WTC11 (cell line): ENCODE data around the gene PRRG2. TPM values are rescaled to one million over a fixed set of nuclear protein-coding genes. Genes with fewer than 3 reads are reported as not detected.

Experiments used
- ATAC-seq: fragments of 200-7000 bp; cut with Tn5 transposase; 2 replicates; pipeline ENCODE4 v1.10.0; 2021; ENCODE audit warnings: mild to moderate bottlenecking, moderate library complexity
- CTCF ChIA-PET: fragments of 300-600 bp; sonication (Branson Sonifier 250); formaldehyde crosslinking; loops from one replicate; lab custom pipeline; 2021; ENCODE audit warnings: antibody characterized with exemption; lab: Charles Lee
- POLR2A ChIA-PET: fragments of 350-600 bp; sonication (Branson Sonifier 250); formaldehyde crosslinking; loops from one replicate; lab custom pipeline; 2021; ENCODE audit warnings: antibody characterized with exemption; lab: Charles Lee
- DNase-seq: peaks from one replicate; pipeline ENCODE4 v3.0.0; 2021; ENCODE audit warnings: low spot score
- H3K27ac Mint-ChIP-seq: 2 replicates; pipeline ENCODE4 v1.8.0; 2021; ENCODE audit warnings: mixed read lengths
- H3K27me3 Mint-ChIP-seq: 2 replicates; pipeline ENCODE4 v1.8.0; 2021; ENCODE audit warnings: low read depth, mild to moderate bottlenecking, moderate library complexity, mixed read lengths
- H3K36me3 Mint-ChIP-seq: 2 replicates; pipeline ENCODE4 v1.8.0; 2021; ENCODE audit warnings: mixed read lengths
- H3K4me1 Mint-ChIP-seq: 2 replicates; pipeline ENCODE4 v1.8.0; 2022; ENCODE audit warnings: mixed read lengths
- H3K4me3 Mint-ChIP-seq: 2 replicates; pipeline ENCODE4 v1.8.0; 2021; ENCODE audit warnings: mild to moderate bottlenecking, moderate library complexity, mixed read lengths
- H3K9me3 Mint-ChIP-seq: 2 replicates; pipeline ENCODE4 v1.8.0; 2021; ENCODE audit warnings: mixed read lengths
- ATF1 ChIP-seq: sonication (generic); formaldehyde crosslinking; IDR thresholded peaks from 2 replicates; pipeline ENCODE4 v1.8.1; 2023; ENCODE audit warnings: mild to moderate bottlenecking, moderate library complexity, missing genetic modification reagents
- EMX1 ChIP-seq: fragments of 250-450 bp; sonication (Bioruptor Pico); IDR thresholded peaks from 2 replicates; pipeline ENCODE4 v1.8.0; 2021; ENCODE audit warnings: mild to moderate bottlenecking
- ESRRA ChIP-seq: sonication (generic); formaldehyde crosslinking; IDR thresholded peaks from 2 replicates; pipeline ENCODE4 v1.8.1; 2022; ENCODE audit warnings: mild to moderate bottlenecking, missing genetic modification reagents, borderline replicate concordance
- JUN ChIP-seq: sonication (generic); formaldehyde crosslinking; IDR thresholded peaks from 2 replicates; pipeline ENCODE4 v1.8.0; 2023; ENCODE audit warnings: mild to moderate bottlenecking, missing genetic modification reagents
- NFE2L1 ChIP-seq: sonication (generic); formaldehyde crosslinking; IDR thresholded peaks from 2 replicates; pipeline ENCODE4 v1.8.1; 2023; ENCODE audit warnings: missing genetic modification reagents
- NFYB ChIP-seq: sonication (generic); formaldehyde crosslinking; conservative IDR thresholded peaks from 2 replicates; pipeline ENCODE4 v1.8.0; 2022; ENCODE audit warnings: low read depth, missing genetic modification reagents
- RORB ChIP-seq: fragments of 250-450 bp; sonication (Bioruptor Pico); IDR thresholded peaks from 2 replicates; pipeline ENCODE4 v1.9.0; 2021; ENCODE audit warnings: mild to moderate bottlenecking
- SP1 ChIP-seq: sonication (generic); formaldehyde crosslinking; conservative IDR thresholded peaks from 2 replicates; pipeline ENCODE4 v1.8.1; 2022; ENCODE audit warnings: missing genetic modification reagents
- ZNF121 ChIP-seq: sonication (generic); formaldehyde crosslinking; IDR thresholded peaks from 2 replicates; pipeline ENCODE4 v1.8.0; 2023; ENCODE audit warnings: missing genetic modification reagents
- ZNF138 ChIP-seq: sonication (generic); formaldehyde crosslinking; conservative IDR thresholded peaks from 2 replicates; pipeline ENCODE4 v1.8.1; 2022; ENCODE audit warnings: mild to moderate bottlenecking, moderate library complexity, missing genetic modification reagents
- ZNF263 ChIP-seq: sonication (generic); formaldehyde crosslinking; IDR thresholded peaks from 2 replicates; pipeline ENCODE4 v1.8.1; 2022; ENCODE audit warnings: low read depth, mild to moderate bottlenecking, moderate library complexity, missing genetic modification reagents
- ZNF396 ChIP-seq: fragments of 250-450 bp; sonication (Bioruptor Pico); IDR thresholded peaks from 2 replicates; pipeline ENCODE4 v1.8.0; 2021; ENCODE audit warnings: mild to moderate bottlenecking, moderate library complexity, borderline replicate concordance
- total RNA-seq: library from RNA; stranded (reverse); gene quantifications from 3 replicates; pipeline ENCODE4 v1.2.3, GENCODE V29; 2021
- TF ChIP-seq, protein P1 (sequence below): sonication (generic); formaldehyde crosslinking; IDR thresholded peaks from 2 replicates; pipeline ENCODE4 v1.8.1; 2022; ENCODE audit warnings: low read depth, missing genetic modification reagents, borderline replicate concordance
- TF ChIP-seq, protein P2 (sequence below): fragments of 250-450 bp; sonication (Bioruptor Pico); IDR thresholded peaks from 2 replicates; pipeline ENCODE4 v1.8.0; 2021; ENCODE audit warnings: mild to moderate bottlenecking
- TF ChIP-seq, protein P3 (sequence below): sonication (generic); formaldehyde crosslinking; IDR thresholded peaks from 2 replicates; pipeline ENCODE4 v1.8.0; 2022; ENCODE audit warnings: mild to moderate bottlenecking, missing genetic modification reagents
- TF ChIP-seq, protein P4 (sequence below): sonication (generic); formaldehyde crosslinking; IDR thresholded peaks from 2 replicates; pipeline ENCODE4 v1.8.1; 2023; ENCODE audit warnings: mild to moderate bottlenecking, missing genetic modification reagents
- TF ChIP-seq, protein P5 (sequence below): sonication (generic); formaldehyde crosslinking; IDR thresholded peaks from 2 replicates; pipeline ENCODE4 v1.8.1; 2023; ENCODE audit warnings: mild to moderate bottlenecking, moderate library complexity, missing genetic modification reagents
- TF ChIP-seq, protein P6 (sequence below): sonication (generic); formaldehyde crosslinking; IDR thresholded peaks from 2 replicates; pipeline ENCODE4 v1.8.1; 2022; ENCODE audit warnings: low read depth, mild to moderate bottlenecking, moderate library complexity, missing genetic modification reagents, borderline replicate concordance

Gene PRRG2
- total RNA-seq, 1 experiment from 2014 or later: 5.9 TPM

DNA sequence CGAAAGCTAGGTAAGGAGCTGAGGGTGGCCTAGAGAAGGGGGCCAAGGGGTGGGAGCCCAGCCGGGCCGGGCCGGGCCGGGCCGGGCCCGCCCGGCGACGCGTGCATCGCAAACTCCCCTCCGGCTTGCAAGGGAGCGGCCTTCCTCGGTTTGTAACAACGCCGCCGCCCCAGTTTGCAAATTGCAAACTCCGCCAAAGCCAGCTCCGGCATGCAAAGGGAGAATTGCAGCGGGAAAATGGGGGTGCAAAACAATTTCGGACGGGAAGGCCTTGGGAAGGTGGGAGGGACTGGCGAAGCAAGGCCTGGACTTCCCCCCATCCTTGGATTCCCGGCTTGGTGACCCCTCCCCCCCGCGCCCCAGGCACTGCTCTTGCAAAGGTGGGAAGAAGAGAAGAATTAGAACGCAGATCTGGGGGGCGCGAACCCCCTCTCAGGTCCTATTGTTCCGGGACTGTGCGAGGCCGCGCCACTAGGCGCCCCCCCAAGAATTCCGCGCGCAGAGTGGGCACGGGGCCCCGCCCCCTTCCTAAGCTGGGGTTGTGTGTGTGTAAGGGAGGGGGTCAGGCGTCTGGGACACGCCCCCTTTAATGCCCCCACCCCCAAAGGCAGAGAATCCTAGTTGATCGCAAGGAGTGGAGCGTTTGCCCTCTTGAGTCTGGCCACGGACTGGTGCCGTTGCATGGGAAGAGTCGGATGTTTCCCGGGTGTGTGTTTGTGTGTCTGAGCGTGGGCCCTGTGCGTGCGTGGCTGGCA lies 10.8 kb downstream of the PRRG2 start (continued):
- TF ChIP-seq, protein P1, sequence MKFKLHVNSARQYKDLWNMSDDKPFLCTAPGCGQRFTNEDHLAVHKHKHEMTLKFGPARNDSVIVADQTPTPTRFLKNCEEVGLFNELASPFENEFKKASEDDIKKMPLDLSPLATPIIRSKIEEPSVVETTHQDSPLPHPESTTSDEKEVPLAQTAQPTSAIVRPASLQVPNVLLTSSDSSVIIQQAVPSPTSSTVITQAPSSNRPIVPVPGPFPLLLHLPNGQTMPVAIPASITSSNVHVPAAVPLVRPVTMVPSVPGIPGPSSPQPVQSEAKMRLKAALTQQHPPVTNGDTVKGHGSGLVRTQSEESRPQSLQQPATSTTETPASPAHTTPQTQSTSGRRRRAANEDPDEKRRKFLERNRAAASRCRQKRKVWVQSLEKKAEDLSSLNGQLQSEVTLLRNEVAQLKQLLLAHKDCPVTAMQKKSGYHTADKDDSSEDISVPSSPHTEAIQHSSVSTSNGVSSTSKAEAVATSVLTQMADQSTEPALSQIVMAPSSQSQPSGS (CRISPR knock-in tag): no peak

DNA sequence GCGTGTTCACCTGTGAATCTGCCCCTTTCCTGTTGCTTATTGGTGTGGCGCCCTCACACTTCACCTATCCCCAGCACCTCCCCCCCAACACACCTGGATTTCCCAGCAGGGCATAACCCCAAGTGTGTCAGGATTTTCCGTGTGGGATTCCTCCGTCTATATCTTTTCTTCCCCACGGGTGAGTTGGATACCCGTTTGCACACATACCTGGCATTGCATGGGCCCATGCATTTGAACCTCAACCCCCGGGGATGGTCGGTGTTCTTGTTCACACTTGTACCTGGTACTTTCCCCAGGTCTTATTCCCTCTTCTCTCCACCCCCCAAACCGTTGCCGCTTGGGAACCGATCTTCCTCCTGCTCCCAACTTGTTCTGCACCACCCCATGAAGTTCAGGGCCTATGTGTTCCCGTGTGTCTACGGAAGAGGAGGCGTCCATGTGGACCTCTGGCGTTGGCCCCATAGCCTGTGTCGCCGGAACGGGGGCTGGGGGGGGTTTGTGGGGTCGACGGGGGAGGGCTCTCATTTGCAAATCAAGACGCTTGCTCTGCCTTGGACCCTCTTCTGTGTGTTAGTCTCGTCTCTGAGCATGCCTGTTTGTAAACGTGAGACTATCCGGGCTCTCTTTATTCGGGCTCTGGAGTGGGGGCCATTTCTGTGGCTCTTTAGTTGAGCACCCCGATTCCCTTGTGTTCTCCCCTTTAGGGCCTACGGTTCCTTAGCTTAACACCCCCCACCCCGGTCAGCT lies 11.5 kb downstream of the PRRG2 start:
- Mint-ChIP-seq H3K4me1 (peaks cover 11% of the 10 kb centered on the region), H3K4me3 (peak overlapping the region; percentile 95), H3K36me3 (peaks cover 13% of the 10 kb centered on the region), H3K27ac (peak overlapping the region; percentile 89), H3K9me3 (no peaks in the 10 kb centered on the region), H3K27me3 (no peaks in the 10 kb centered on the region)
- ChIA-PET CTCF (interaction anchor here (0.5 to 1.5 kb wide), 13 partner anchors 7 to 99 kb away, joined by 3 to 10 read pairs (median 4); partner anchors contain the start of genes CPT1C and PRMT1), POLR2A (interaction anchor here (0.6 to 1.3 kb wide), 9 partner anchors 12 to 1024 kb away, joined by 3 to 11 read pairs (median 6); partner anchors contain the start of genes ALDH16A1, CPT1C, PRMT1 and PRRG2)
- ATAC-seq: no peak
- peak; percentile 32 for DNase-seq
- TF ChIP-seq, protein P2, sequence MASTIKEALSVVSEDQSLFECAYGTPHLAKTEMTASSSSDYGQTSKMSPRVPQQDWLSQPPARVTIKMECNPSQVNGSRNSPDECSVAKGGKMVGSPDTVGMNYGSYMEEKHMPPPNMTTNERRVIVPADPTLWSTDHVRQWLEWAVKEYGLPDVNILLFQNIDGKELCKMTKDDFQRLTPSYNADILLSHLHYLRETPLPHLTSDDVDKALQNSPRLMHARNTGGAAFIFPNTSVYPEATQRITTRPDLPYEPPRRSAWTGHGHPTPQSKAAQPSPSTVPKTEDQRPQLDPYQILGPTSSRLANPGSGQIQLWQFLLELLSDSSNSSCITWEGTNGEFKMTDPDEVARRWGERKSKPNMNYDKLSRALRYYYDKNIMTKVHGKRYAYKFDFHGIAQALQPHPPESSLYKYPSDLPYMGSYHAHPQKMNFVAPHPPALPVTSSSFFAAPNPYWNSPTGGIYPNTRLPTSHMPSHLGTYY: no peak
- TF ChIP-seq SP1 (CRISPR knock-in tag) (0 out of 2 replicates have a peak, but pooled peaks have one; percentile 20), NFE2L1 (CRISPR knock-in tag) (peak; percentile 66; the same call in 1 of the 2 replicates), EMX1 (CRISPR knock-in tag) (no peak), ESRRA (no peak), ZNF138 (no peak), ATF1 (0 out of 2 replicates have a peak, but pooled peaks have one; percentile 41)
- TF ChIP-seq, protein P3, sequence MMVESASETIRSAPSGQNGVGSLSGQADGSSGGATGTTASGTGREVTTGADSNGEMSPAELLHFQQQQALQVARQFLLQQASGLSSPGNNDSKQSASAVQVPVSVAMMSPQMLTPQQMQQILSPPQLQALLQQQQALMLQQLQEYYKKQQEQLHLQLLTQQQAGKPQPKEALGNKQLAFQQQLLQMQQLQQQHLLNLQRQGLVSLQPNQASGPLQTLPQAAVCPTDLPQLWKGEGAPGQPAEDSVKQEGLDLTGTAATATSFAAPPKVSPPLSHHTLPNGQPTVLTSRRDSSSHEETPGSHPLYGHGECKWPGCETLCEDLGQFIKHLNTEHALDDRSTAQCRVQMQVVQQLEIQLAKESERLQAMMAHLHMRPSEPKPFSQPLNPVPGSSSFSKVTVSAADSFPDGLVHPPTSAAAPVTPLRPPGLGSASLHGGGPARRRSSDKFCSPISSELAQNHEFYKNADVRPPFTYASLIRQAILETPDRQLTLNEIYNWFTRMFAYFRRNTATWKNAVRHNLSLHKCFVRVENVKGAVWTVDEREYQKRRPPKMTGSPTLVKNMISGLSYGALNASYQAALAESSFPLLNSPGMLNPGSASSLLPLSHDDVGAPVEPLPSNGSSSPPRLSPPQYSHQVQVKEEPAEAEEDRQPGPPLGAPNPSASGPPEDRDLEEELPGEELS: 0 out of 2 replicates have a peak, but pooled peaks have one; percentile 15
- TF ChIP-seq, protein P4, sequence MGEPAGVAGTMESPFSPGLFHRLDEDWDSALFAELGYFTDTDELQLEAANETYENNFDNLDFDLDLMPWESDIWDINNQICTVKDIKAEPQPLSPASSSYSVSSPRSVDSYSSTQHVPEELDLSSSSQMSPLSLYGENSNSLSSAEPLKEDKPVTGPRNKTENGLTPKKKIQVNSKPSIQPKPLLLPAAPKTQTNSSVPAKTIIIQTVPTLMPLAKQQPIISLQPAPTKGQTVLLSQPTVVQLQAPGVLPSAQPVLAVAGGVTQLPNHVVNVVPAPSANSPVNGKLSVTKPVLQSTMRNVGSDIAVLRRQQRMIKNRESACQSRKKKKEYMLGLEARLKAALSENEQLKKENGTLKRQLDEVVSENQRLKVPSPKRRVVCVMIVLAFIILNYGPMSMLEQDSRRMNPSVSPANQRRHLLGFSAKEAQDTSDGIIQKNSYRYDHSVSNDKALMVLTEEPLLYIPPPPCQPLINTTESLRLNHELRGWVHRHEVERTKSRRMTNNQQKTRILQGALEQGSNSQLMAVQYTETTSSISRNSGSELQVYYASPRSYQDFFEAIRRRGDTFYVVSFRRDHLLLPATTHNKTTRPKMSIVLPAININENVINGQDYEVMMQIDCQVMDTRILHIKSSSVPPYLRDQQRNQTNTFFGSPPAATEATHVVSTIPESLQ (CRISPR knock-in tag): no peak

DNA sequence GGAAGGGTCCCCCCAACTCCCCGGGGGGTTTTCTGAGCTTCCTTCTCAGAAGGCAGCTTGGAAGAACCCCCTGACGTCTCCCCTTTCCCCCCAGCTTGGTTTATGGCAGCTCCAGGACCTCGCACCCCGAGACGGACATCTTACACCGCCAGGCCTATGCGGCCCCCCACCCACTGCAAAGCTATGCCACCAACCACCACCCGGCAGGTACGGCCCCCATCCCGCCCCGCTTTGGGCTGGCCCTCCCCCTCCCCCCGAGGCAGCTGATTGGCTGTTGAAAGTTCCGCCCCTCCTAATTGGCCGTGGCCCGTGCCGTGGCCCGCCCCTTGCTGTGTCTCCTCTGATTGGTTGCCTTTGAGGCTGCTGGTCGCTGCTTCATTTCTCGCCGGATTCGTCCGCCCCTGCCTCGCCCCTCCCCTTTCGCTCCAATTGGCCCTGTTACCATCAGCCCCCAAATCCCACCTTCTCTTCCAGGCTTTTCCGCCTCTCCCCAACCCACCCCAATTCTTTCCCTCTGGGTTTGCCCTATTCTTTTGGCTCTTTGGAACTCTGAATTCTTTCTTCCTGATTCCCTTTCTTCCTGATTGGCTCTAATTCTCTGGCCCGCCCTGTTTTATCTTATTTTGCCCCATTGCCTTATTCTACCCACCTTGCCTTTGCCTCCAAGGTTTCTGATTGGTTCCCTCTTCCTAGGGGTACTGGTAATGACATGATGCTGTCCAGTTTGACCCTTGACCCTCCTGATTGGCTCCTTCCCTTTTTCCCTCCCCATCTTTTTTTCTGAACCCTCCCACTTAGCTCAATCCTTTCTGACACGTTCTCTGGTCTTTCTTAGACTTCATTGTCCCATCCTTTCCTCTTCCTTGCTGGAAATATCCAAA lies 12.4 kb downstream of the PRRG2 start:
- Mint-ChIP-seq H3K4me3 (peak overlapping the region; percentile 95), H3K4me1 (peaks cover 11% of the 10 kb centered on the region), H3K9me3 (no peaks in the 10 kb centered on the region), H3K27me3 (no peaks in the 10 kb centered on the region), H3K27ac (peak overlapping the region; percentile 96), H3K36me3 (peaks cover 18% of the 10 kb centered on the region)
- ChIA-PET CTCF (interaction anchor here (0.5 to 1.5 kb wide), 14 partner anchors 8 to 98 kb away, joined by 3 to 10 read pairs (median 4); partner anchors contain the start of genes CPT1C, PRMT1 and SCAF1), POLR2A (interaction anchor here (0.6 to 1.4 kb wide), 14 partner anchors 8 to 1025 kb away, joined by 3 to 11 read pairs (median 5); partner anchors contain the start of genes ALDH16A1, CPT1C, PRMT1 and PRRG2)
- peak; percentile 98 for DNase-seq
- peak; percentile 56 for ATAC-seq
- TF ChIP-seq ZNF121 (CRISPR knock-in tag): no peak
- TF ChIP-seq, protein P5, sequence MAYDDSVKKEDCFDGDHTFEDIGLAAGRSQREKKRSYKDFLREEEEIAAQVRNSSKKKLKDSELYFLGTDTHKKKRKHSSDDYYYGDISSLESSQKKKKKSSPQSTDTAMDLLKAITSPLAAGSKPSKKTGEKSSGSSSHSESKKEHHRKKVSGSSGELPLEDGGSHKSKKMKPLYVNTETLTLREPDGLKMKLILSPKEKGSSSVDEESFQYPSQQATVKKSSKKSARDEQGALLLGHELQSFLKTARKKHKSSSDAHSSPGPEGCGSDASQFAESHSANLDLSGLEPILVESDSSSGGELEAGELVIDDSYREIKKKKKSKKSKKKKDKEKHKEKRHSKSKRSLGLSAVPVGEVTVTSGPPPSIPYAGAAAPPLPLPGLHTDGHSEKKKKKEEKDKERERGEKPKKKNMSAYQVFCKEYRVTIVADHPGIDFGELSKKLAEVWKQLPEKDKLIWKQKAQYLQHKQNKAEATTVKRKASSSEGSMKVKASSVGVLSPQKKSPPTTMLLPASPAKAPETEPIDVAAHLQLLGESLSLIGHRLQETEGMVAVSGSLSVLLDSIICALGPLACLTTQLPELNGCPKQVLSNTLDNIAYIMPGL (CRISPR knock-in tag): no peak
- no peak for TF ChIP-seq ZNF396 (CRISPR knock-in tag)
- TF ChIP-seq JUN: no peak
- TF ChIP-seq NFYB (CRISPR knock-in tag): peak; percentile 88
- no peak for TF ChIP-seq ZNF263 (CRISPR knock-in tag)
- TF ChIP-seq RORB (CRISPR knock-in tag): no peak
- TF ChIP-seq, protein P6, sequence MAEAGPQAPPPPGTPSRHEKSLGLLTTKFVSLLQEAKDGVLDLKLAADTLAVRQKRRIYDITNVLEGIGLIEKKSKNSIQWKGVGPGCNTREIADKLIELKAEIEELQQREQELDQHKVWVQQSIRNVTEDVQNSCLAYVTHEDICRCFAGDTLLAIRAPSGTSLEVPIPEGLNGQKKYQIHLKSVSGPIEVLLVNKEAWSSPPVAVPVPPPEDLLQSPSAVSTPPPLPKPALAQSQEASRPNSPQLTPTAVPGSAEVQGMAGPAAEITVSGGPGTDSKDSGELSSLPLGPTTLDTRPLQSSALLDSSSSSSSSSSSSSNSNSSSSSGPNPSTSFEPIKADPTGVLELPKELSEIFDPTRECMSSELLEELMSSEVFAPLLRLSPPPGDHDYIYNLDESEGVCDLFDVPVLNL (CRISPR knock-in tag): no peak
